Measurements from ENCODE around the gene SLN. TPM values are rescaled to one million over a fixed set of nuclear protein-coding genes. Genes with fewer than 3 reads are reported as not detected.

The SLN gene
- total RNA-seq, 1 experiment from 2014 or later = not detected

GRCh38 chr11:107682171-107682570, 29.7 kb downstream of the SLN start:
- Histone ChIP-seq H4K5ac (ENCODE audit: insufficient read length, low read depth, low read length) (no peak overlapping the region), H2BK120ac (ENCODE audit: low read depth, low read length, poor library complexity, severe bottlenecking) (no peak overlapping the region), H3K18ac (ENCODE audit: insufficient read length, low read depth, low read length) (no peak overlapping the region), H3K4ac (ENCODE audit: low read depth, low read length) (no peak overlapping the region), H3K27ac (ENCODE audit: insufficient read length, low read depth, low read length) (no peak overlapping the region), H2BK20ac (ENCODE audit: low read depth, low read length, poor library complexity, severe bottlenecking) (no peak overlapping the region), H3K79me1 (ENCODE audit: insufficient read depth, low read depth, low read length, poor library complexity, severe bottlenecking) (no peaks in the 10 kb centered on the region), H3K9ac (ENCODE audit: extremely low read depth, insufficient read length, low read length) (no peak overlapping the region), H3K27me3 (ENCODE audit: insufficient read depth, low read length) (no peaks in the 10 kb centered on the region), H3T11ph (ENCODE audit: low read length) (no peak overlapping the region), H4K91ac (ENCODE audit: insufficient read length, low read depth, low read length) (no peak overlapping the region), H2BK12ac (ENCODE audit: insufficient read length, low read depth, low read length) (no peak overlapping the region), H4K8ac (replicated peaks; ENCODE audit: insufficient read length, low read depth, low read length) (no peak overlapping the region), H2AFZ (ENCODE audit: low read length) (no peak overlapping the region), H2BK15ac (ENCODE audit: low read depth, low read length) (no peak overlapping the region), H3K56ac (ENCODE audit: insufficient read length, low read depth, low read length) (no peak overlapping the region), H4K20me1 (ENCODE audit: control insufficient read depth, insufficient read depth, insufficient read length) (no peaks in the 10 kb centered on the region), H3K14ac (ENCODE audit: insufficient read depth, low read length) (no peak overlapping the region), H3K23ac (ENCODE audit: insufficient read length, low read depth, low read length) (no peak overlapping the region), H3K9me3 (ENCODE audit: control insufficient read depth, low read depth, low read length) (no peaks in the 10 kb centered on the region), H2BK5ac (ENCODE audit: insufficient read length, low read length) (no peak overlapping the region), H2AK5ac (ENCODE audit: insufficient read length, low read length) (no peak overlapping the region), H3K79me2 (ENCODE audit: insufficient read depth, low read length) (no peaks in the 10 kb centered on the region), H3K23me2 (ENCODE audit: insufficient read length, low read depth, low read length, poor library complexity, severe bottlenecking) (no peaks in the 10 kb centered on the region), H3K4me2 (ENCODE audit: insufficient read depth, insufficient read length, low read length) (no peak overlapping the region), H3K4me1 (ENCODE audit: insufficient read depth, low read length) (no peaks in the 10 kb centered on the region)
- H3K36me3 Mint-ChIP-seq (ENCODE audit: insufficient read depth in 1 of 3, low read depth in 3 of 3) = no peaks in the 10 kb centered on the region
- H3K9me3 Mint-ChIP-seq = no peaks in the 10 kb centered on the region; a peak in 1 of 5 replicates
- H3K4me1 Mint-ChIP-seq = peaks cover 0 to 2% of the 10 kb centered on the region in 2 experiments; a peak in 1 of 4 replicates
- no peak for DNase-seq
- H3K4me3 Mint-ChIP-seq = no peak overlapping the region
- peaks cover 7% of the 10 kb centered on the region for H3K27me3 Mint-ChIP-seq (ENCODE audit: low read depth)
- H3K27ac Mint-ChIP-seq = no peak overlapping the region
- WGBS (ENCODE audit: extremely low coverage, insufficient read length, low lambda C conversion rate) = no CpG with 5 or more reads among the region's 4 CpGs
- no peak for TF ChIP-seq CTCF (conservative IDR thresholded peaks at IDR 0.05)
